GM12892 (cell line): ENCODE measurements around the gene GANC.

ENCODE experiments used
- POLR2A ChIP-seq: IDR thresholded peaks from 2 replicates; pipeline ENCODE4 v1.6.1; 2011; ENCODE audit warnings: low read depth, low read length, control low read depth
- POLR2AphosphoS5 ChIP-seq: IDR thresholded peaks from 2 replicates; pipeline ENCODE4 v1.6.1; 2011; ENCODE audit warnings: low read depth, low read length, control low read depth
- TAF1 ChIP-seq: IDR thresholded peaks from 2 replicates; pipeline ENCODE4 v1.6.1; 2011; ENCODE audit warnings: low read depth, mild to moderate bottlenecking, control low read depth, low read length, borderline replicate concordance

DNA sequence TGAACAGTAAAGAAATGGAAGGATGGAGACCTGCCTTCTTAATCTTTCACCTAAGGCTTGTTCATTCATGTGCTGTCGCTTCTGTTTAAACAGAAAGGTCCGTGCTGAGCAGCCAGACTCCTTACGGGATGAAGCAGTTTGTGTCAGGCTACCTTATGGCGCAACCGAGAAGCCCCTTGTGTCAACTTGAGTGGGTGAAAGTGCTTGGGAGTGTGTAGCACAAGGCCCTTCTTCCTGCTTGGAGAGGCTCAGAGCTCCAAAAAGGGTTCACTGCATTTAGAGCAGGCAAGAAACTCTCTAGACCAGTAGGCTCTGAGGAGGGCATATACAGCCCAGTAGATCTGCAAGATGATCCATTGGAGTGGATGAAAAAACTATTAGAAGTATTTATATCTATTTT, 102.3 kb downstream of the GANC start:
- TF ChIP-seq POLR2AphosphoS5: no peak
- TF ChIP-seq POLR2A: no peak
- TF ChIP-seq TAF1: no peak
